ENCODE measurements around the gene NEURL4.
A peak's percentile ranks its signal among the peaks of the same experiment; 100 is the strongest.
"Not testable (repeated sequence)": the region's sequence is repeated elsewhere in the genome, so short reads cannot be mapped to it uniquely, and the experiment has no call there.

The NEURL4 gene

DNA sequence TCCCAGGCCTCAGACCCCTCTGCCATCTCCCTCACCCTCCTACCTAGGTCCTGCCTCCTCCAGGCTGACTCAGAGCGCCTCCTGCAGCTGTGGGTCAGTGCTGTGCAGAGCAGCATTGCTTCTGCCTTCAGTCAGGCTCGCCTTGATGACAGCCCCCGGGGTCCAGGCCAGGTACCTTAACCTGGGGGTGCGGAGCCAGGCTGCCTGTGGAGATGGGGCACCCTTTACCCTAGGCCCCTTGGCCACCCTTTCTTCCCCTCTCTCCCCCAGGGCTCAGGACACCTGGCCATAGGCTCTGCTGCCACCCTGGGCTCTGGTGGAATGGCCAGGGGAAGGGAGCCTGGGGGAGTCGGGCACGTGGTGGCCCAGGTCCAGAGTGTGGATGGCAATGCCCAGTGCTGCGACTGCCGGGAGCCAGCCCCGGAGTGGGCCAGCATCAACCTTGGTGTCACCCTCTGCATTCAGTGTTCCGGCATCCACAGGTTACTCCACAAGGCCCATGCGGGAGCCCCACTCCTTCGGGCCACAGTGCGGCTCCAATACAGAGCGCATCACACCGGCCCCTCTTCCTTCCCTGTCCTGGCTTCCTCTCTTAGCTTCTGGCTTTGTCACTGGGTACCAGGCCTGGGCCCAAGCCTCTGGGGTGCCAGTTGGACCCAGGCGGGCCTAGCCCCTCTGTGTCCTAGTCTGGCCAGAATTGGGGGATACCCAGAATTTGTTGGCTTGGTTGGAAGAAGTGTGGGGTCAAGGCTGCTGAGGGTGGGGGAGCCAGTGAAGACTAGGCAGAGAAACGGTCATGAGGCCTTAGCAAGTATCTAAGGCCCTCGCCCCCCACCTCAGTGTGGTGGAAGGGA lies 17.9 kb upstream of the NEURL4 start:
- FAIRE-seq = no peak

GRCh38 chr17:7343250-7343649 lies 14.1 kb upstream of the NEURL4 start:
- FAIRE-seq = no peak

GRCh38 chr17:7341842-7342241 lies 12.7 kb upstream of the NEURL4 start:
- FAIRE-seq = no peak

- FAIRE-seq = no peak
Observed at GRCh38 chr17:7340179-7340578, 11.0 kb upstream of the NEURL4 start.

GRCh38 chr17:7337600-7337999 lies 8.5 kb upstream of the NEURL4 start:
- not testable (repeated sequence) for FAIRE-seq

GRCh38 chr17:7336240-7337175 lies 7.4 kb upstream of the NEURL4 start, which contains the start of gene ACAP1:
TSS of gene ACAP1 (plus strand) at chr17:7336529. CDS start at chr17:7336735, 206 bp downstream.
- no peak for FAIRE-seq

DNA sequence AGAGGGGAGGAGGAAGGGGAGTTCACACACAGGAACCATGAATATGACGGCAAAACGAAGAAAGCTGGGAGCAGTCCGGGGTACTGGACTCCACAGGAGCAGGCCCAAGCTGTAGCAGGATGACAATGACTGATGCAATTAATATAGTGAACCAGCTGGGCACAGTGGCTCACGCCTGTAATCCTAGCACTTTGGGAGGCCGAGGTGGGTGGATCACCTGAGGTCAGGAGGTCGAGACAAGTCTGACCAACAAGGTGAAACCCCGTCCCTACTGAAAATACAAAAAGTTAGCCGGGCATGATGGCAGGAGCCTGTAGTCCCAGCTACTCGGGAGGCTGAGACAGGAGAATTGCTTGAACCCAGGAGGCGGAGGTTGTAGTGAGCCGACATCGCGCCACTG lies 6.6 kb upstream of the NEURL4 start:
- FAIRE-seq = not testable (repeated sequence)

DNA sequence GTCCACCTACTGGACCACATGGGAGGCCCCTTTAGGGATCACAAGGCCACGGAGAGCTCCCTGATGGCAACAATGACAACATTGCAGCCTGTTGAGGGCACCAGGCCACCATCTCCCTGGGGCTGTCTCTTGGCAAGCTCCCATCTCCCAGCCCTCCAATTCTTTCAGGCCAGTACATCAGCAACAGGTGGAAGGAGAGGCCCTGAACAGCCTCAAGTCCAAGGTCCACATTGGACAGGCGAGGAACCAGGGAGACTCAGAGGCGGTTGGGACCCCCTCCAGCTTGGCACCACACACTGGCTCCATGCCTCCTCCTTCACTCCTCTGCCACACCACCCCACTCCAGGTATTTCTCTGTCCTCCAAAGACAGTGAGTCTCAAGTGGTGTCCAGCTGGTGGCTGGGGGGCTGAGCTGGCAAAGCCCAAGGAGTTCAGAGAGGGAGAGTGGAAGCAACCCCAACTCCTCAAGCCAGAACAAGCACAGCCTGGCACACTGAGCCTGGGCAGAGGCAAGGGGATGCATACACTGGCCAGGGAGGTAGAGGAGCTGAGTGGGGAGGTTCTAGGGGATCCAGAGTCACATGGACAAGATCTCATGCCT lies 5.9 kb upstream of the NEURL4 start:
- FAIRE-seq = no peak

DNA sequence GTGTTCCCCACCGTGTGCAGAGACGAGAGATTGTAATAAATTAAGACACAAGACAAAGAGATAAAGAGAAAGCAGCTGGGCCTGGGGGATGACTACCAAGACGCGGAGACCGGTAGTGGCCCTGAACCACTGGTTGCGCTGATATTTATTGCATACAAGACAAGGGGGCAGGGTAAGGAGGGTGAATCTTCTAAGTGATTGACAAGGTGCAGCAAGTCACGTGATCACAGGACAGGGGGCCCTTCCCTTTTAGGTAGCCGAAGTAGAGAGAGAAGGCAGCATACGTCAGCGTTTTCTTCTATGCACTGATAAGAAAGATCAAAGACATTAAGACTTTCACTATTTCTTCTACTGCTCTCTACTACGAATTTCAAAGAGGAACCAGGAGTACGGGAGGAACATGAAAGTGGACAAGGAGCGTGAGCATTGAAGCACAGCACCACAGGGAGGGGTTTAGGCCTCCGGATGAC lies 3.5 kb upstream of the NEURL4 start:
- not testable (repeated sequence) for FAIRE-seq

DNA sequence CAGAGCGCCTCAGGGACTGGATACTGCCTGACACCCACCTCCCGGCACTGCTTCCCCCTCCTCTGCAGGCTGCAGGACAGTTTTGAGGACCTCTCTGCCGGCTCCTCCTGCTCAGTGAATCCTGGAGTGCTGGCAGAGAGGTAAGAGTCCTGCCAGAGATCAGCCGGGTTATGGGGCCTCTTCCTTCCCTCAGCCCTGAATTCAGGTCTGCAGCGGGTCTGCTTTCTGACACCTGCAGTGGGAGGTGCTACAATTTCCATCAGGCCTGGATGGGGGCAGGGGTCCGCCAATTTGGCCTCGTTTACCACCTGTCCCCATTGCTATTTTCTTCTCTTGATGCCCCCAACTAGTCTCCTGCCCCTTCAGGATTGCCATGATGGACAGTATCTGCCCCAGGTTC lies 3.0 kb upstream of the NEURL4 start:
- no peak for FAIRE-seq

DNA sequence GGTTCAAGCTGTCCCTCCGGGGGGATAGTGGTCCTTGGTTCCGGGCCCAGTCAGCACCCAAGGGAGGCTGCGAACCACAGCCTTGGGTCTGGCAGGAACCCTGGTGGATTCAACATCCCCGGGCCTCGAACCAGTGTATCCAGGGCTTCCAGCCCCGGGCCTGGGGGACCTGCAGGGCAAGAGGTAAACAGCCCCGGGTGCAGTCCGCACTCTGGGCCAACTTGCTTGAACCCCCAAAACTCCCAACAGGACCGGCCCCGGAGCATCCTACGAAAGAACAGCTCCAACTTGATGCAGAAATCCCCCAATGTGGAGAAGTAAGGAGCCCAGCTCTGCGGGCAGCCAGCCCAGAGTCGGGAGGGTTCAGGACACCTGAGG lies 1.5 kb upstream of the NEURL4 start:
- FAIRE-seq = no peak

DNA sequence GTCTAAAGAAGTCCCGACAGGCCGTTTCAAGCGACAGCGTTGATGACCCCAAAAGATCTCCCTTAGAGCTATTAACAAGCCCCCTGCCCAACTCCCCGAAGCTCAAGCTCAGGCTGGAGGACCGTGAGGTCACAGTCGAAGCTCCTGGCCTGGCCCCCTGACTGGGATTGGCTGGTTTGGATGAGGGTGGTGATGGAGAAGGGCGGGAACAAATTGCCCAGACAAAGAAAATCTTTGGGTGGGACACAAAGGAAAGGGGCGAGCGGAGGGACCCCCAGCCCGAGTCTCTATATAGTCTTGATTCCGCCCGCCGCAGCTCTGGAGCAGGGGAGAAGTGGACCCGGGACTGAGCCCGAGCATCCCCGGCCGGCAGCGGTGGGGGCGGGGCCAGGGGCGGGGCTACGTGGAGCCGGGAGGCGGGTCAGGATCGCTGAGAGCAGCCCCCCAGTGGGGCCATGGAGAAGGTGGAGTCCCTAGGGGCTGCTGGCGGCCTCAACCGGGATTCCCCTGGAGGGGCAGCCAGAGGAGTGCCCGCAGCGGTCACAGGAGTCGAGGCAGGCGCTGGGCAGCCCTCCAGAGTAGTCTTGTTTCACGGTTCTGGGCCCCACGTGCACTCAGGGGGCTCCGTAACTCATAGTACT lies 982 bp upstream of the NEURL4 start:
- FAIRE-seq = no peak

GRCh38 chr17:7329374-7329996 lies 350 bp upstream of the NEURL4 start:
- peak; percentile 88 for FAIRE-seq

DNA sequence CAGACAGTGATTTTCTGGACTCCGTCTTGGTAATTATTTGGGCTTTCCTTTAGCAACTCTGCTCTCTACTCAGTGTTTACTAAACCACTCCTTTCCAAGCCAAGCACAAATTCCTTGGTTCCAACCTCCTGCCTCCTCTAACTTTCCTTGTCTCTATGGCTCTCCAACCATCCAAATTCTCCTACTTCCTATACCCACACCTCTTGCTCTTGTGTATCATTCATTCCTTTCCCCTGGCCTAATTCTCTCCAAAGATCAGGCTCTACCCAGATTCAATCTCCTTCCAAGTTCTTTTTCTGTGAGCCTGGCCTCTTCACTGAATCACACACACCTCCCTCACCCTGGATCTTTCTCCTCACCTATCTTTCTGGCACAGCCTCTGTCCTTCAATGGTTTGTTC lies 1.1 kb downstream of the NEURL4 start:
- FAIRE-seq = no peak

DNA sequence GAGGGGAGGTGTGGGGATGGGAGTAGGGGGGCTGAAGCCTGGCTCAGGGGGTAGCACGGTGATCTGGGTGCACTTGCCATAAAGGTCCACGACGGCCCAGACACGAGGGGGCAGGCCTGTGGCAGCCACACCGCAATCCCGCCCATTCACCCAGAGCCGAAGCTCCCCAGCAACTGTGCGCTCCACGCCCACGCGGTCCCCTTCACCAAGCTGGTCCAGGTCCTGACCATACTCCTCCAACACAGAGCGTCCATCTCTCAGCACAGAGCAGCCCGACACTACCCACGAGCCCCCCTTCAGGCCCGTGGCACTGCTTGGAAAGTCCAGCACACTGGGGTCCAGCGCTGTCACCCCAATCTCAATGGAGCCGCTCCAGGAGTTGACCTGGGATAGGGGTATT lies 1.6 kb downstream of the NEURL4 start:
- FAIRE-seq = no peak

DNA sequence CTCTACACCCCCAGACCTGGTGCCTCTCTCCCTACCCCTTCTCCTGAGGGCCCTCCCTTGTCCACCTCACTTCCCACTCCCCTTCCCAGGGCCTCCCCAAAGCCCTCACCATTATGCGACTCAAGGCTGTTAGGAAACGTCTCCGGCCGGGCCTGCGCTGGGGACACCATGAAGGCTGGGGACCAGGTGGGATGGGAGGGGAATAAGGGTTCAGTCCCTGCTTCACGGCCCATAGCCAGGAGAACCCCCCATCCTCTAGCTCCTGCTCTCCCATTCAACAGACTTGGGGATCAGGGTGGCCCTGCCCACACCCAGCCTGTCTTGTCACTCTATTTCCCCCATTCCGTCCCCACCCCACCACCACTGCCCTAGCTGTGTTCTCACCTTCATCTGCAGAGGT lies 2.1 kb downstream of the NEURL4 start:
- FAIRE-seq = no peak

DNA sequence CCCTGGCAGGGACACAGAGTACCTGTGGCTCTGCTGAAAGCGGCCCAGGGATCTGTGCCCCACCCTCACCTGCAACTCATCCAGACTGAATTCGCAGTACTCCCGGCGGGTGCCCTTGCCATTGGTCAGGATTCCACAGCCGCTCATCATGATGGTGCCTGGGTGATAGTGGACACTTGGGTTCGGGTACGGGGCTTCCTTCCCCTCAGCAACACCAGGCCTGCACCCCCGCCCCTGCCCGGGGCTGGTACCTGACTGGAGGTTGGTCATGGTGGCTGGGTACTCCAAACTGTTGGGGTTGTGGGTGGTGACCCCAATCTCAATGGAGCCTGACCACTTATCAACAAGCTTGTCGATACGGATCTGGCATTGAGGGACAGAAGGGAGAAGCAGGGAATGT lies 2.9 kb downstream of the NEURL4 start:
- FAIRE-seq = no peak

- no peak for FAIRE-seq
Observed at GRCh38 chr17:7325031-7325528, 4.1 kb downstream of the NEURL4 start.

- FAIRE-seq = no peak
Observed at GRCh38 chr17:7324438-7324779, 4.7 kb downstream of the NEURL4 start.

- no peak for FAIRE-seq
Observed at GRCh38 chr17:7323731-7324437, 5.3 kb downstream of the NEURL4 start.

DNA sequence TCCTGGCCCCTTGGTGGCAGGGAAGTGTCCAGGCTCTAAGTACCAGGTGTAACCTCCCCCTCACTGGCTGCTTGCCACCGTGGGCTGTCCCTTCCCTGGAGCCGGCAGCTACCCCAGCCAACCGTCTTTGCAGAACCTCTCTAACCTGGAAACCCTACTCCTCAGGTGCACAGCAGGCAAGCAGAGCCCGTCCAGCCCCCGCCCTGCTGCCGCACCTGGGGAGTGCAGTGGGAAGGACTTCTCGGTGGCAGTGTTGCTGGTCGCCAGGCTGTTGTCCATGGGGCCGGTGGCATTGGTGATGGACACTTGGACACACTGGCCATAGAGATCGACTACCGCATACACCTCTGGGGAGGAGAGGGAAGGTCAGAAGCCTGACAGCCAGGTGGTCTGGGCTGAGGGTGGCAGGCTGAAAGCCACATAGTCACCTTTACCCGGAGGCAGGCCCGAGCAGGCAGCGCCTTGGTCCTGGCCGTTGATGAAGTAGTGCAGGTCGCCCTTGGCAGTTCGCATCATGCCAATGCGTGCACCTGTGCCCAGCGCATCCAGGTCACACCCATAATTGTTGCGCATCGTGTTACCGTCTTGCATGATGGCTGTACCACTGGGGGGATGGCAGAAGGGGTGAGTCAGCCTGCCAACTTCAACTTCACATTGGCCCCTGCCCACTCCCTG lies 6.5 kb downstream of the NEURL4 start:
- FAIRE-seq = no peak

Measured in TTC549 (cell line).